ENCODE results near the gene DMRT2.

GRCh38 chr9:1083325-1083913, 33.3 kb downstream of the DMRT2 start:
- no peak for TF ChIP-seq CTCF (IDR thresholded peaks at IDR 0.05; ENCODE audit: low read depth, low read length)
- no peak for TF ChIP-seq POLR2A (IDR thresholded peaks at IDR 0.05; ENCODE audit: extremely low read depth, insufficient read length)
- TF ChIP-seq MAX (IDR thresholded peaks at IDR 0.05; ENCODE audit: low read depth, low read length), result no peak
- TF ChIP-seq MYC (IDR thresholded peaks at IDR 0.05; ENCODE audit: low read depth, low read length), result no peak

Data from NB4 (cell line).